NAMALWA (cell line): ENCODE data around the gene SMTNL1.
A peak's percentile ranks its signal among the peaks of the same experiment; 100 is the strongest.
"Not testable (repeated sequence)": the region's sequence is repeated elsewhere in the genome, so short reads cannot be mapped to it uniquely, and the experiment has no call there.

ENCODE experiments used
- DNase-seq: peaks from one replicate; pipeline ENCODE4 v3.0.0-alpha.2; 2015; ENCODE audit warnings: low spot score

The SMTNL1 gene

DNA sequence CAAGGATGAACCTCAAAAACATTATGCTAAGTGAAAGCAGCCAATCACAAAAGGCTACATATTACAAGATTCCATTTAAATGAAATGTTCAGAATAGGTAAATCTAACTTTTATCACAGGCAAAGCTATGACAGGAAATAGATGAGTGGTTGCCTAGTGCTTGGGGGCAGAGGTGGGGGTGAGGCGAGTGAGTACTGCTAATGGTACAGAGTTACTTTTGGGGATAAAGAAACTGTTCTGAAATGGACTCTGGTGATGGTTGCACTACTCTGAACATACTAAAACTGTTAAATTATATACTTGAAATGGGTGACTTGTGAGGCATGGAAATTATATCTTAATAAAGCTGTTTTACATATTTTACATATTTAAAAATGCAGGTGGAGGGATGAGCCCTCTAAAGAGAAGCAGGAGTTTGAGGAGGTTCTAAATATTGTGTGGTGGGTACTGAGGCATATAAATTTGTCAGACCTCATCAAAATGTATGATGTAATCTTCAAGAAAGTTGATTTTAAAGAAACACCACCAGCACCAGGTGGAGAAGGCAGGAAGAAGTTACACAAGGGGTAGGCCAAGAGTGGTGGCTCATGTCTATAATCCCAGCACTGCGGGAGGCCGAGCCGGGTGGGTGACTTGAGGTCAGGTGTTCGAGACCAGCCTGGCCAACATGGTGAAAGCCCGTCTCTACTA is 25.5 kb upstream of the SMTNL1 start:
- peak; percentile 87 for DNase-seq

DNA sequence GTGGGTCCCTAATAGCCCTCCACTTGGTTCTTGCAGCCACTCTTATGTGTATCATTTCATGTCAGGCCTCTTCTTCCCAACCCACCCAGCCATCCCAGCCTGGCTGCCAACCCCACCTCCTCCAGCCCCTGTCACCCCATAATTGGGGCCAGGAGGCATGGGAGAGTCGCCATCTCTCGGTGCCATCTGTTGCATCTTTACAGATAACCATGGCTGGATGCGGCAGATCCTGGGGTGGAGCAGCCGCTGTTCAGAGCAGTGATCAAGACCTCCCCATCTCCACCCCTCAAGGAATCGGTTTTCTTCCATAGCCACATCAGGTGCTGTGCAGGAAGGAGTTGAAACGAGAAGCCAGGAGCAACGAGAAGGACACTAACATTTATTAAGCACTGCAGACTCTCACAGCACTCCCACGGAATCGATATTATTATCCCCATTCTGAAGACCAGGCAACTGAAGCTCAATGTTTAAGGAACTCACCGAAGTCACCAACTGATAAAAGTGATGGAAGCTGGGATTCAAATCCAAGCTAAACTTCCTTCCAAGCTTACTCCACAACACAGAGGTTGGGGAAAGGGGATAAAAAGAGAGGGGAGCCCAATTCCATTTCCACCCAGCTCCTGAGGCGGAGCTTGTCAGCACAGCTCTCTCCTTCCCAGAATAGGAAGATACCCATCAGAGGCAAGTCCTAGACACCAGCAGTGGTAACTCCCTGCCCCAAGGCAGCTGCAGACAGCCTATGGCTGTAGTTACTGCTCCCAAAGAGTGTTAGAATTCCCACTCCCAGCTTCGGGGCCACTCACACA is 24.5 kb upstream of the SMTNL1 start:
- DNase-seq = peak; percentile 20

DNA sequence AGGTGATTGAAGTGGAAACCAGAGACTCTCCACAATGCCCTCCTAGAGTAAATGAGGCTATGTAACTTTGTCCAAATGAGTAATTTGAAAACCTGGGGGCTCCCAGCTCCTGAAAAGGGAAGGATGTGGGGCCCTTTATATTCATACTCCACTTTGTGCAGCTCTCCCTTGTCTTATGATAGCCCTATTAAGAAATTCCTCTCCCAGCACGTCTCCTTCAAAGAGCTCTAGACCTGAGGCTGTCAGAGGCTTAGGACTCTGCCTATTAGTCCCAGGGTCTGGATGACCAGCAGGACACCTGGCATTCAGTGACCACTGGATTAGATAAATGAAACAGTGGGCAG is 24.0 kb upstream of the SMTNL1 start:
- peak; percentile 36 for DNase-seq

DNA sequence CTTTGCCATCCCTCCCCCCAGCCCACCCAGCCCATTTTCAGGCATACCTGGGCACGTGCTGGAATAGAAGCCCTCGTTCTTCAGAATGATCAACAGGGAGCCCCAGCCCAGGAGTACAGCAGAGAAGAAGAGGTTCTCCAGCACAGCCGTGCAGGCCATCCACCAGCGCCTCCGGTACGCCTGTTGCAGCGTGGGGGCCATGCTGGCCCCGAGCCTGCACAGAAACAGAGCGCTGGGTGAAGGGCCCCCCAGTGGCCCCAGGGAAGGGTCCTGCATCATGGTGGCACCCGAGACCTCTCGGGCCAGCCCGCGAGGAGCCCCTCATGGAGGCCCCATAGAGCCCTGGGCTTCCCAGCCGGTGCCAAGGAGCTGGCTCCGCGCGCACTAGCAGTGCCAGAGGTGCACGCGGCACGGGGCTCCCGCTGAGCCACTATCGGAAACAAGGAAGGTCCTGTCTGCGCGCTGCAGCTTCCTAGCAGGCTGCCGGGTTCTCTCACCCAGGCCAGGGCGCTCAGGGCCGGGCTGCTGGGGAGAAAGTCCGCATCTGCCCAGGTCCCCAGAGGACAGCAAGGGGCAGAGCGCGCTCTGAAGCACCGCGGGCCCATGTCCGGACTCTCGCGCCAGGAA is 23.4 kb upstream of the SMTNL1 start:
- peak; percentile 57 for DNase-seq

DNA sequence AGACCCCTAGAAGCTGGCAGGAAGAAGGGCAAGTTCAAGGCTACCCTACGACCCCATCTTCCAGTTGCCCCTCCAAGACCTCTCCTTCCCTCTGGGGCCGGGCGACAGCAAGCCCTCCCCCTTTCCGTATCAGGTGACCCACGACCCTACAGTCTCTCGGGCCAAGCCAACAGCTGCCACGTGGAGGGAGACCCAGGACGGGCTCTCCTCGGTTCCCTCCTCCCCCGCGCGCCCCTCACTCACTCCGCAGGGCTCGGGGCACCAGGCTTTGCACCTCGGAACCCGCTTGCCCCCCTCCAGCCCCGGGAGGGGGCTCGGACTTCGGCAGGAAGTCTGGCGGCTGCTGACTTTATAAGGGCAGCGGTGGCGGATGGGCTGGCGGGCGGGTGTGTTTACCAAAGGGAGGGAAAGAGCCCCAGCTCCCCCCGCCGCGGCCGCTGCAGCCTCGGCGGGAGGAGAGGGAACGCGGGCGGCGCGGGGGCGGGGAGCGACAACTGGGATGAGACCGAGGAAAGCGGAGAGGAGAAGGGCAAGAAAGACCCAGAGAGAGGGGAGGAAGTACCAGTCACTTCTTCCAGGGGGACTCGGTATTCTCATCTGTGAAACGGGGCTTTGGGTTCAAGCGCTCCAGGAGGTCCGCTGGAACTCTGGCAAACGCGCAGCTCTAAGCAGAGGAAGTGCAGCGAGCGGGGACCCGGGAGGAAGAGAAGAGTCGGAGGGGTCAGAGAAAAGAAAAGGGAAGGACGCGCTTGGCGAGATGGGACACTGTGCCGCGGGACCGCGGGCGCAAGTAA is 22.7 kb upstream of the SMTNL1 start:
- DNase-seq = peak; percentile 62

DNA sequence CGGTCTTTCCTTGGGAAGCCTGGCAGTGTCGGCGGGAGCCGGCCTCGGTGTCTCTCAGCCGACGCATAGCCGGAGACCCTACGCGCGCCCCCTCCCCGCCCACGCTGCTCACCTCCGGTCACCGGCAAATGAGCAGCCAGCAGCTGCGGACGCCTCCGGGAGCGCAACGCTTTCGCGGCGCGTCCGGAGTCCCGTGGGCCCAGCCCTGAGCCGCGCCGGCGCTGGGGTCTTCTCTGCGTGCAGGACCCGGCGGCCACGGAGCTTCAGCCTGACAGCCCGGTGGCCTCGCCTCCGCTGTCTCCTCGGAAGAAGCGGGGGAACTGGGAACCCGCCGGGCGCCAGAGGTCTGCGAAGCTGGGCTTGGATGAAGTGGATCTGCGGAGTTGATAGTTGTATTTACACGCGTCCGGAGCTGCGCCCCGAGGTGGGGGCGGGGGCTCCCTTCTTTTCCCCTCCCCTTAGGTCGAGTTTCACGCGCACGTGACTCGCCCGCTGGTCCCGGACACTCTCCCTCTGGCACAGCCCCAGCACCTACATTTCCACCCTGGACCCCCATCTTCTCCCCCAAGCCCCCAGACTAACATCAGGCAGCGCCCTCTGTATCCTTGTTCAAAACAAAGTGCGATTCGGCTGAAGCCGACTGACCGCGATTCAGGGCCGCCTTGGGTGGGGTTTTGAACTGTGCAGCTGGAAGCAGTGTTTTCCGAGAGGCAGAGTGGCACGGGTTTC is 21.9 kb upstream of the SMTNL1 start, which contains the start of gene SLC43A1:
SLC43A1 (minus strand) TSS at position 371 of the 729 bp plus-strand sequence. CDS start 1,591 bp downstream, outside the sequence.
- DNase-seq = peak; percentile 63

DNA sequence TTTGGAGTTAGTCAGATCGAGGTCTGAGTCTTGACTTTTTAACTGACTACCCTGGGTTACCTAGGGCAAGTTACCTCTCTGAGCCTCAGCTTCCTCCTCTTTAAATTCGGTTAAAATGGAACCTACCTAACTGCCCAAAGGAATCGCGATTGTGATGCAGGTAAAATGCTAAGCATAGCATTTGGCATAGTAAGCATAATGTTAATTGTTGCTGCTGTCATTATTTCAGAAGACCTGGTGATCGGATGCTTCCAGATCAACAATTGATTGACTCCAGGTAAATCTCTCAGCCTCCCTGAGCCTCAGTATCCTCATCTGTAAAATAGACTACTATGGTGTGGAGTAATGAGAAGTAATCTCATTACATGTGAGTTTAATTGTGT is 21.3 kb upstream of the SMTNL1 start:
- no peak for DNase-seq

DNA sequence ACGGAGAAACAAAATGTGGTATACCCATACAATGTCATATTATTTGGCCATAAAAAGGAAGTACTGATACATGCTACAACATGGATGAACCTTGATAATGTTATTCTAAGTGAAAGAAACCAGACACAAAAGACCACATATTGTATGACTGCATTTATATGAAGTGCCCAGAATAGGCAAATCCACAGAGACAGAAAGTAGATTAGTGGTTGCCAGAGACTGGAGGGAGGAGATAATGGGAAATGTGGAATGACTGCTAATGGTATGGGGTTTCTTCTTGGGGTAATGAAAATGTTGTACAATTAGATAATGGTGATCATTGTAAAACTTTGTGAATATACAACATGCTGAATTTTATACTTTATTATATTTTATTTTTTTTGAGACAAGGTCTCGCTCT is 16.3 kb upstream of the SMTNL1 start:
- DNase-seq = no peak

DNA sequence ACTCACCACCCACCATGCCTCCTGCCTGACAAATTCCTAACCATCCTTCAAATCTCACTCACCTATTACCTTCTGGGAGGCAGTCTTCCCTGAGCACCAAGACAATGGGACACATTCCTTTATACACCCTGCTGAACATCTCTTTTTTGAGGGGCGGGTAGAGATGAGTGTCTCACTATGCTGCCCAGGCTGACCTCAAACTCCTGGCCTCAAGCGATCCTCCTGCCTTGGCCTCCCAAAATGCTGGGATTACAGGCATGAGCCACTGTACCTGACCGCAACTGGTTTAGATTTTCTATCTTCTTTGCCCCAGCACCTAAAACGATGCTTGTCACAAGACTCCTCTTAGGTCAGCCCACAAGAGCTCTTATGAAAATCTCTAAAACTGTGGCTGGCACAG is 14.0 kb upstream of the SMTNL1 start:
- DNase-seq = no peak

DNA sequence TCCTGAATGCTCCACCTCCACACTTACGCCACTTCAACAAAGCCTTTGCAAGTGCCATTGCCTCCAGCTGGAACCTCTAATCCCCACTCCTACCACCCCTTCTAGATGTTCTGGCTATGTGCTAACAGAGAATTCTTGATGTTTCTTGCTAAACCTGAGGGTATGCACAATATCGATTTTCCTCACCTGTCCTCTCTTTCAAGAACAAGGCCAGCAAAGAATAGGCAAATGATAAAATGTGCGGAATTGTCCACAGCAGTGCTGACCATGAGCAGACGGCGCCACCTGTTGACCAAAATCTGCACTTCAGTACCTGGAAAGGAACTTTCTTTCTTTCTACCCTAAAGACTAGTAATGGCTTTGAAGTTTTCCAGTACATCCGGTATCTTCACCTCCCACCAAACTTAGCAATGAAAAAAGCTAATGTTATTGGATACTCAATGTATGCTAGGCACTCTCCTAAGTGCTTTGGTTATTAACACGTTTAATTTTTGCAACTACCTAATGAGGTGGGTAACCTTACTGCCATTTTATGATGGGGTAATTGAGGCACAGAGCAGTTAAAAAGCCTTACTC is 10.3 kb upstream of the SMTNL1 start:
- DNase-seq = peak; percentile 77

DNA sequence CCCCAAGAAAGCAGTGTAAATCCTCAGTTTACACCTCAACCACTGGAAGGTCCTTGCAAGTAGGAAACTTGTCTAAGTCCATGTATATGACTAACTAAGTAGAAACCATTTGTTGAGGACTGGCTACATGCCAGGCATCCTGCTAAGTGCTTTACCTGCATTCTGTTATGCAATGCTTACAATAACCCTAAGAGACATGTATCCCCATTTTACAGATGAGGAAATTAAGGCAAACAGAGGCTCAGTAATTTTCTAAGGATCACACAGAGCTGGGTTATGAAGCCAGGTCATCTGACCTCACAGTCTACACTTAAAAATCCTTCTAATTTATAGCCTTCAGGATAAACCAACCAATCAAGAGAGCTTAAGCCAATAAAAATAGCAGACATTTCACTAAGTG is 8.4 kb upstream of the SMTNL1 start:
- no peak for DNase-seq

DNA sequence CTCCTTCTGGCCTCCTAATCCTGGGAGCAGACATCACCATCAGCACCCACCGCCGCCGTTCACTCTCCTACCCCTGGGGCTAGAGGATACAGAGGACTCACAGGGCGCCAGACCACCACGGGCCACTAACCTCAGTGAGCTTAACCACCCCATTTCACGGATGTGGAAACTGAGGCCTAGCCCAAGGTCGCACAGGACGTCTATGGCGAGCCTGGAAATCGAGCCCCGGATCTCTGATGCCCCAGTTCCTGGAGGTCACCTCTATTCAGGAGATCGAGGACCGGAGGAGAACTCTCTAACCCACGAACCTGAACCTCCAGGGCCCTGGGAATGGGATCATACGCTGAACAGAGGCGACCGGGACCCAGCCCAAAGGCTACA is 7.2 kb upstream of the SMTNL1 start:
- no peak for DNase-seq

DNA sequence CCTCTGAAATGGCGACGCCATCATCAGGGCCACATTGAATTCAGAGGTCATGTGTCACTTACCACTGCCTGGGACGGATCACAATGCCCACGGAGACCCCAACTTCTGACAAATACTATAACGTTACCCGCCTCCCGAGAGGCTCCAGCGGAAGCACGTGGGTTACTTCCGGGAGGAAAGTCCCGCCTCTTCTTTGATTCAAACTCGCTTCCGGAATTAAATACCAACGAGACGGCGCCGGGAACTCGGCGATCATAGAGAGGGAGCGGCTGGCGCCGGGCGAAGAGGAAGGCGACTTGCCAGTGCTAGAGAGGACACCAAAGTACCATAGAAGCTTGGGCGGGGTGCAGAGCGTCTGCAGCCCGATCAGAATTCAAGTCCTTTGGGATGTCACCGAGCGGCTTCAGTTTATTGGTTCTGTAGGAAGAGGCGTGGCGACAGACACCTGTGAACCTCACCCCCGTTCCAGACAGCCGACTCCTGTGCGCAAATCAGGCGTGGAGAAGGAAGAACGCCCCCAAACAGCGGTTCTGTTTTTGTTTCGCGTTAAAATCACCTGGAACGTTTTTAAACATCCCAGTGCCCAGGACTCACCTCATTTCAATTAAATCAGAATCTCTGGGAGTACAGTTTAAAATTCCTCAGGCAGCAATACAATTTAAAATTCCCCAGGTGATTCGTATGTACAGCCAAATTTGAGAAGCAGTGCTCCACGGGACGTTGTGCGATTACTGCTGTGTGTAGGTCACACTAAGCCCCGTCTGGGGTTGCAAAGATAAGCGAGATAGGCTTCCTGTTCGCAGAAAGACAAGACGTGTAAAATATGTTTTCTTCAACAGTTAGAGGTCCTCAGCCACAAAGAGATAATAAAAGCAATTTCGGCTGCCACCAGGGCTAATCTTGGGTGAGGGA is 6.5 kb upstream of the SMTNL1 start, which contains the start of gene TIMM10:
TIMM10 (minus strand) TSS at position 159 of the 912 bp plus-strand sequence. CDS start 565 bp downstream, outside the sequence.
- peak; percentile 98 for DNase-seq

DNA sequence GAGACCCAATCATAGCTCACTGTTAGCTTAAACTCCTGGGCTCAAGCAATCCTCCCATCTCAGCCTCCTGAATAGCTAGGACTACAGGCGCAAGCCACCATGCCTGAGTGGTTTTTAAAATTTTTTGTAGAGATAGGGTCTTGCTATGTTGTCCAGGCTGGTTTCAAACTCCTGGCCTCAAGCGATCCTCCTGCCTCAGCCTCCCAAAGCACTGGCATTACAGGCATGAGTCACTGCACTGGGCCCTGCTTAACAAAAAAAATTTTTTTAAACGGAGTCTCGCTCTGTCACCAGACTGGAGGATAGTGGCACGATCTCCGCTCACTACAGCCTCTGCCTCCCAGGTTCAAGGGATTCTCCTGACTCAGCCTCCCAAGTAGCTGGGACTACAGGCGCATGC is 2.9 kb upstream of the SMTNL1 start:
- not testable (repeated sequence) for DNase-seq

DNA sequence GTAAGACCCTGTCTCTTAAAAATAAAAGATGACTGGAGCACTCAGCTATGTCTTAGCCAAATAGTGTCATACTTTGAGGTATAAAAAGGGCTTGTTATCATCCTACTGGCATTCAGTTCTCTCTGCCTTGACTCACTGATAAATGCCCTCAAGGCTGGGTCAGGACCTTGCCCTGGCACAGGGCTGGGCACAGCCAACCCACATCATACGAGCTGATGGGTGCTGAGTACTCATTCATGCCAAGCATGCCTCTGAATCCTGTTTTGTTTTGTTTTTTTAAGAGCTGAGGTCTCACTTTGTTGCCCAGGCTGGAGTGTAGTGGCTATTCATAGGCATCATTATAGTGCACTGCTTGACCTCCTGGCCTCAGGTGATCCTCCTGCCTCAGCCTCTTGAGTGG is 1.9 kb downstream of the SMTNL1 start:
- DNase-seq = no peak

DNA sequence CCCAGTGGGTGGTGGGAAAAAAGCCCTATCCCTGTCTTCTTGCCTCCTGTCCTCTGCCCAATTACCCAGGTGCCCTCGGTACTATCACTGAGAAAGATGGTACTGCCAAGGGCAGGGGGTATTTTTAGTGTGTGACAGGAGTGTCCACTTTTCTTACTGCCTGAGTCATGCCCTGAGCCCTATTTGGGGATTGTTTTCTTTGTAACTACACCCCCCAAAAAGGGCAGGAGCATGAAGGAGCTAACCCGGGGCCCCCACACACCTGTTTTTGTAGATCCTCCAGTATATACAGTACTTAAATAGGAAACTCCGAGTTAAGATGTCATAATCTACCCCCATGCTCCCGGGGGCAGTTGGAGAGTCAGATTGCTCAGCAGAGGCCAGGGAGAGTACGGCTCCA is 3.8 kb downstream of the SMTNL1 start:
- DNase-seq = no peak

DNA sequence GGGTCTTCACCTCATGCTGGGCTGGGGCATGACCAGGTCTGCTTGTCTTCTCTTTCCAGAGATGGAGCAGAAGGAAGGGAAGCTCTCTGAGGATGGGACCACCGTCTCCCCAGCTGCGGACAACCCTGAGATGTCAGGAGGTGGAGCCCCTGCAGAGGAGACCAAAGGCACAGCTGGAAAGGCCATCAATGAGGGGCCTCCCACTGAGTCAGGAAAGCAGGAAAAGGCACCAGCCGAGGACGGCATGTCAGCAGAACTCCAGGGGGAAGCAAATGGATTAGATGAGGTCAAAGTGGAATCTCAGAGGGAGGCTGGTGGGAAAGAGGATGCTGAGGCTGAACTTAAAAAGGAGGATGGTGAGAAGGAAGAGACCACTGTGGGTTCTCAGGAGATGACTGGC is 5.2 kb downstream of the SMTNL1 start:
- DNase-seq = no peak

DNA sequence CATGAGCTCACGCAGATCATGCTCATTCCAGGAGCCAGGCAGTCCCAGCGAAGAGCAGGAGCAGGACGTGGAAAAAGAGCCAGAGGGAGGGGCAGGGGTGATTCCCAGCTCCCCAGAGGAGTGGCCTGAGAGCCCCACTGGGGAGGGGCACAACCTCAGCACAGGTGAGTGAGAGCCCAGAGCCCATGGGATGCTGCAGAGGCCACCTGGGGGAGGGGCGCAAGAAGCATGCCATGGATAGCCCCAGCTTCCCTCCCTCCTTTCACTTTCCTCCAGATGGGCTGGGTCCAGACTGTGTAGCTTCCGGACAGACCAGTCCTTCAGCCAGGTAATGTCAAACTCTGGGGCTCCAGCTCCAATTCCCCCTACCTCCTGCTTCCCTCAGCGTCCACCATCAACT is 6.2 kb downstream of the SMTNL1 start:
- no peak for DNase-seq

DNA sequence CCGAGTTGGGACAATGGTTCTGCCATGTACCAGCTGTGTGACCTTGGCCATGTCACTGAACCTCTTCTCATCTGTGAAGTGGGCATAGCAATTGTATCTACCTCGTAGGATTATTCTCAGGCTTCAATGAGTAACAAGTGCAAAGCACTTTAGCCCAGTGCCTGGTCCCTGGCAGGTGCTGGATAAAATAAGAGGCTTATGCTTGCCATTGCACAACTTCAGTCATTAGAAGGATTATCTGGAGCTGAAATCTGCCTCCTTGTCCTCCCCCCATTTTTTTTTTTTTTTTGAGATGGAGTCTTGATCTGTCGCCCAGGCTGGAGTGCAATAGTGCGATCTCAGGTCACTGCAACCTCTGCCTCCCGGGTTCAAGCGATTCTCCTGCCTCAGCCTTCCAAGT is 7.2 kb downstream of the SMTNL1 start:
- DNase-seq = no peak

DNA sequence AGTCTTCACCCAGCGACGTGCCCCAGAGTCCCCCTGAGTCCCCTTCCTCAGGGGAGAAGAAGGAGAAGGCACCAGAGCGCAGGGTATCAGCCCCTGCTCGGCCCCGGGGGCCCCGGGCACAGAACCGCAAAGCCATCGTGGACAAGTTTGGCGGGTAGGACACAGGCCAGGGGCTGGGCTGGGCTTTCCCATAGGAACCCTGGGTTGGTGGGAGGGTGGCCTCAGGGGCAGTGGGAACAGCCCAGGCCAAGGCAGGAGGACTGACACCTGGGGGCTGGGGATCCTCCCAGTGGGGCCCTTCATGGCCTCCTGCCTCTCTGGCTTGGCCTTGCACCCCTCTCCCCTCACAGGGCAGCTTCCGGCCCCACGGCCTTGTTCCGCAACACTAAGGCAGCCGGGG is 8.5 kb downstream of the SMTNL1 start:
- no peak for DNase-seq
